HG03575 (cell line): ENCODE data around the gene GPR37.

Experiments used
- ATAC-seq: cut with Tn5 transposase; IDR thresholded peaks from one replicate; pipeline ENCODE4 v1.9.1; 2021; ENCODE audit not compliant: unreplicated experiment, insufficient number of reproducible peaks, low FRiP score; ENCODE audit errors: extremely low read depth

GPR37 gene

DNA sequence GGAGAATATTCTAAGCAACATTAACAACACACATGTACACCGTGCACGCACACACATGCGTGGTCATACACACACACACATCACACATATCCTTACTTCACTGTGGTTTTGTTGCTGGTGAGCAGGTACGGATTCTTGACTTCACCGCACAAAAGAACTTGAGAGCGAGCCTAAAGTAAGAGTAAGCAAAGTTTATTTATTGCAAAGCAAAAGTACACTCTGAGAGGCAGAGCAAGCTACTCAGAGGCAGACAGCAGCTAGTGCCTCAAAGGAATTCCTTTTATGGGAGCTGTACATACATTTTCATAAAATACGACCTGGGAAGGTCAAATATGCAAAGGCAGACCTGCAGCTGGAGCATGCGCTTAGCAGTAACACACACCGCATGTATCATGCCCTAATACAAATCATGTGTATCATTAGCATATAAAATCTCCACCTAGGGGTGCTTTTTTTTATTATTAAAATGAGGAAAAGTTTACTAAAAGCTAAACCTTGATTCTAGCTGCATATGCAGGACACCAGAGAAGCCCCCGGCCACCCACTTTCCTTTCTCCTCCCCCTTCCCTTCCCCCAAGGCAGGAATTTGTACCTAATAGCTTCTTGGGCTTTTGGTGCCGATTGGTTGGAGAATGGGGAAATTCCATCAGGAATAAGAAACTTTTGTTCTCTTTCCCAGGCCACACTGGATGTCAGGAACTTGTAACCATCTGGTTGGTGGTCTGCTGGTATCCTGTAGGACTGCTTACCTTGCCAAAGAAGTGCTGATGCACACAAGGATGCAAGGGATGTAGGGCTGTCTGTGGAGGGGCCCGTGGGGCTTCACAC is 16.5 kb upstream of the GPR37 start:
- no peak for ATAC-seq

DNA sequence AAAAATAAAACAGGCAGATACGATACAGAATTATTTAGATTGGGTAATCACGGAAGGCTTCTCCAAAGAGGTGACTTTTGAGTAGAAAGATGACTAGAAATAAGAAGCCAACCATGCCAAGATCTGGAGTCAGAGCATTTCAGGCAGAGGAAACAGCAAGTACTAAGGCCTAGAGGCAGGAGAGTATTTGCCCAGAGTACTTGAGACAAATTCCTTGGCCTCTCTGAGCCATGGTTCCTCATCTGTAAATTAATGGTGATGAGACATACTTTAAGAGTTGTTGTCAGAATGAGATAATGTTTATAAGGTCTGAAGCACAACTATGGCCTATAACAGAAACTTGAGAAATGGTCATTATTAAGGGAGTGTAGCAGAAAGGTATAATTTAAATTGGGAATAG is 15.8 kb upstream of the GPR37 start:
- ATAC-seq: no peak

DNA sequence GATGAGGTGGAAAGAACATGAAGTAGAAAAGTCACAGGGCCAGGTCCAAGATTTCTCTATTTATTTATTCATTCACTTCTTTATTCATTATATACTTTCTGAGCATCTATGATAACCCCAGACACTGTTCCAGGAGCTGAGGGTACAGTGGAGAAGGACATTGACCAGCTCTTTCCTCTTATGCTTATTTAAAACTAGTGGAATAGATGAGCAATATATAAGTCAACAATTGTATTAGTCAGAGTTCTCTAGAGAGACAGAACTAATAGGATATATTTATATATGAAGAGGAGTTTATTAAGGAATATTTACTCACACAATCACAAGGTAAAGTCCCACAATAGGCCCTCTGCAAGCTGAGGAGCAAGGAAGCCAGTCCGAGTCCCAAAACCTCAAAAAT is 15.0 kb upstream of the GPR37 start:
- ATAC-seq: no peak

- ATAC-seq: no peak
Measured at GRCh38 chr7:124780056-124780455, 14.5 kb upstream of the GPR37 start.

DNA sequence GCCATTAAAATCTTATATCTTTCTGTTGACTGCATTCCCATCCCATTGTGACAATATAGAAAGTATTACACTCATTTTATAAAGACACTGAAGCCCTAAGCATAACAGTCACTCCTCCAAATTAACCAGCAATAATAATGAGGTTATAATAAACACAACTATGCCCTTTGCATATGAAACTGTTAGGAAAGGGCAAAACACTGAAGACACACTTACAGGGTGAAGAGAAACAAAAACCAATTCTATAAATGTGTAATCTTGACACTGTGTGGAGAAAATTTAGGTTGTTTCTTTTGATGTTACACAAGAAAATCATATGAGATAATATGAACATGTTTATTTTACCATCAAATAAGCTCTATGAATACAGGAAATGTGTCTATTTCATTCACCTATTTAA is 14.0 kb upstream of the GPR37 start:
- no peak for ATAC-seq

- ATAC-seq: no peak
Measured at GRCh38 chr7:124779194-124779593, 13.6 kb upstream of the GPR37 start.

- no peak for ATAC-seq
Measured at GRCh38 chr7:124777268-124777667, 11.7 kb upstream of the GPR37 start.

- no peak for ATAC-seq
Measured at GRCh38 chr7:124776153-124776552, 10.6 kb upstream of the GPR37 start.

GRCh38 chr7:124775422-124775821 is 9.8 kb upstream of the GPR37 start:
- ATAC-seq: no peak

GRCh38 chr7:124773938-124774337 is 8.3 kb upstream of the GPR37 start:
- no peak for ATAC-seq

- ATAC-seq: no peak
Measured at GRCh38 chr7:124773339-124773738, 7.7 kb upstream of the GPR37 start.

- ATAC-seq: no peak
Measured at GRCh38 chr7:124769136-124769535, 3.5 kb upstream of the GPR37 start.

DNA sequence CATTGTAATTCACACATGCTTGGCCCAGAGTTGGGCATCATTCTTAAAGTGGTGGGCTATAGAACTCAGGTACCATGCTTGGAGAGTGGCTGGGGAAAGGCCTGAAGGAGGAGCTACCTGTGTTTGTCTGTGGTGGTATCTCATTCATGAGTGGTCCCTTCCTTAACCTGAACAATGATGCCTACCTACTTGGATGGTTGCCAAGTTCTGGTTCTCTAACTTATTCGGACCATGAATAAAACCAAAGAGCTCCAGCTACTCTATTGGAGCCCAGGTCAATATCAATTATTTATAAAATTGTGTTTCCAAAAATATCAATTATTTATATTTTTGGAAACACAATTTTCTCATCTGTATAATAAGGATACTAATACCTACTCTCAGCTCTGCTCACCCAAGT is 2.9 kb upstream of the GPR37 start:
- no peak for ATAC-seq

DNA sequence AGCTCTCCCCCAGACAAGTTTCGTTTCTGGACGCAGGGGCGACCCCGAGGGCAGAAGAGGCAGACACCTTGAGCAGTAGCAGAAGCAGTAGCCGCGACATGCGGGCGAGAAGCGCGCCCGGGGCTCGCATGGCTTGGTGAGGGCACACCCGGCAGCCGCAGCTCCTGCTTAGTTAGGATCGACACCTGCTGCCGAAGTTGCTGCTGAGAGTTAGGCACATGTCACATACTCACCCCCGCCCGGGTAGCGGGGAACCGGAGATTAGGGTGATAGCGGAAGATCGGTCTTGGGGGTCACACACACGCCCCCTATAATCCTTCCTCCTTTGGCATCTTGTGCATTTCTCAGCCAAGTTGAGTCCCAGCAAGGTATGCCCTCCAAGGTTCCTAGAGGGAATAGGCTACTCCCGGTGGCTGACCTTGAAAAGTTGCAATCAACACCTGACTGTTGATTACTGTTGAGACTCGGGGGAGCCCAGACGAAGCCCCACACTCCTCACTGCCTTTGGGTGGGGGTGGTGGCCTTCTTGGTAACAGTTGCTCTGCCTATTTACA is 668 bp downstream of the GPR37 start:
- no peak for ATAC-seq

- no peak for ATAC-seq
Measured at GRCh38 chr7:124764051-124764846, 1.3 kb downstream of the GPR37 start.

- no peak for ATAC-seq
Measured at GRCh38 chr7:124762611-124763143, 2.9 kb downstream of the GPR37 start.

DNA sequence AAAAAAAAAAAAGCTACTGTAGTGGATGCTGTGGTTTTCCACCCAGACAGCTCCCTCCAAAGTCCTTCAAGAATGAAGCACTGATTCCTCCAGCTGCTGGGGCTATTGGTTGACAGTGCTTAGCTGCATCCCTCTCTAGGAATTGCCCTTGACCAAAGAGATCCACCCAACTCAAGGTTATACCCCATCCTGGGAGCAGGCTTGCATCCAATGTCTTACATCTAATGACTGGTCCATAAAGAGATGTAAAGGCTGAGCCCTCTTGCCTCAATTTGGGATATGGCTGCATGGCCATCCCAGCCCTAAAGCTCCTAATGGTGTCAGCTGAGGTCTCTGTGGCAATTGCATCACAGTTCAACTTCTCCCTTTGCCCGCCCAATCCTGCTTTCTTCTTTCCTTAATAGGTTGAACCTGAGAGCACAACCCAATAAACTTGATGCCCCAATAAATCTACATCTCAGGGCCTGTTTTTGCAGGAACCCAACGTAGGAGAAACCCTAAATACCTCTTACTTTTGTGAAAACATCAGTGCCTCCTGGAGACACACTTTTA is 4.4 kb downstream of the GPR37 start:
- no peak for ATAC-seq

DNA sequence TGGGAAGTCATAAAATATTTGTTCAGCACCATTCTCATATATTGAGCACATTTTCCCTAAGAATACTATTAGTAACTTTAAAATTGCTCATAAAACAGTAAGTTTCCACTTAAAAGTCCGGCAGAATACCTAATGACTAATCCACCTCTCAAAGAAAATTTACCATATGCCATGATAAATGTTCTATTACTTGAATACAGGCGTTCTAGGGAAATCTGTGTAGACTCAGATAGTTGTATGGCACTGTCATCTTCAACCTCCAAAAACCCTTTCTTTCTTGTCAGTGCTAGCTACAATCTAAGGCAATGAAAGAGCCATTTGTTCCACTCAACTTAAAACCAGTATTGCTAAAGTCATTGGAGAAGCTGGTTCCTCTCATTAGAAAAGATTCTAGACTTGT is 7.3 kb downstream of the GPR37 start:
- ATAC-seq: no peak

DNA sequence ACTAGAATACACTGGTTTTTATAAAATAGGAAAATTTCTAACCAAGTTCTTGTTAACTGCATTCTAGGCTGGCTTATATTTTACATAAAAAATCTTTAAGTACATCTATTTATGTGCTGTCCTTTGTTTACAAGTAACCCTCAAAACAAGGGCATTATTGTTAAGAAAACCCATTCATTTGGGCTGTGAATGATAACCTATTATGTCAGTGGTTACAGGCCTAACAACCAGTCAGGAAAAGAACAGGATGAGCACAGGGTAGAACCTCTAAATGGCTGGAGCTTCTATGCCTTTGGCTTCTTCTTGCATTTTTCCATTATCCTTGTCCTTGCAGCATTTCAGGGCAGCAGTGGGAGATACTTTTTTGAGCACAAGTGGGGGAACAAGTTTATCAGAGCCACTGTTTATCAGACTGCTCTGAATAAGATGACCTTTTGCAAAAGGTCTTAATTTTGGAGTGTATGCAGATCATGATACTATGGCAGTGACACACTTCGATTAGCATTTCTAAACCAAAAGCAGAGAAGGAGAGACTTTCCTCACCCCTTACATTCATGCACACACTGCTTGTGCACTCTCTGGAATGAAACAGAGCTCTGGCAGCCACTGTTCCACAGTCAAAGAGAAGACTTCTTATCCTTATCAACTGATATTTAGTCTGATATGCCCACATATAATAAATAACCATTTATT is 10.9 kb downstream of the GPR37 start:
- no peak for ATAC-seq
